GM12801 (cell line): ENCODE results near the gene PTPRF.

Source experiments
- CTCF ChIP-seq: IDR thresholded peaks from one replicate; pipeline ENCODE4 v1.5.1; 2011; ENCODE audit warnings: control low read depth; ENCODE audit not compliant: insufficient read length; ENCODE audit errors: extremely low read depth

The PTPRF gene

GRCh38 chr1:43608827-43609226 lies 78.1 kb downstream of the PTPRF start:
- no peak for TF ChIP-seq CTCF

GRCh38 chr1:43610339-43610738 lies 79.7 kb downstream of the PTPRF start:
- no peak for TF ChIP-seq CTCF

GRCh38 chr1:43611950-43612349 lies 81.3 kb downstream of the PTPRF start:
- no peak for TF ChIP-seq CTCF

GRCh38 chr1:43612406-43612805 lies 81.7 kb downstream of the PTPRF start:
- no peak for TF ChIP-seq CTCF

GRCh38 chr1:43613075-43613942 lies 82.6 kb downstream of the PTPRF start:
- TF ChIP-seq CTCF: no peak

- TF ChIP-seq CTCF: no peak
Measured at GRCh38 chr1:43614211-43614610, 83.5 kb downstream of the PTPRF start.

GRCh38 chr1:43614891-43615290 lies 84.2 kb downstream of the PTPRF start:
- TF ChIP-seq CTCF: no peak
